GM12878 (cell line): ENCODE results near the gene ATG13. TPM values are rescaled to one million over a fixed set of nuclear protein-coding genes. Genes with fewer than 3 reads are reported as not detected.

ENCODE experiments used
- ATAC-seq: fragments of 200-7000 bp; cut with Tn5 transposase; 3 replicates; pipeline ENCODE4 v1.9.1; 2020; ENCODE audit warnings: mild to moderate bottlenecking, moderate library complexity
- BruUV-seq: library from RNA; stranded (reverse); fragments of 400-500 nt; replicated peaks from 2 replicates; lab custom pipeline; 2021; lab: Mats Ljungman, UMichigan
- CTCF ChIA-PET: fragments of 300-600 bp; sonication (Branson Sonifier 250); formaldehyde crosslinking; extraction: SDS; loops from one replicate; lab custom pipeline; 2021; ENCODE audit warnings: inconsistent platforms; lab: Yijun Ruan, JAX
- POLR2A ChIA-PET: fragments of 350-600 bp; formaldehyde crosslinking; extraction: SDS; loops from one replicate; lab custom pipeline; 2021; ENCODE audit warnings: inconsistent platforms; lab: Charles Lee
- RAD21 ChIA-PET: fragments of 300-600 bp; sonication (Branson Sonifier 250); formaldehyde crosslinking; loops from one replicate; lab custom pipeline; 2023; ENCODE audit warnings: antibody characterized with exemption; ENCODE audit not compliant: unreplicated experiment; lab: Charles Lee
- SMC1A ChIA-PET: fragments of 300-600 bp; sonication (Branson Sonifier 250); formaldehyde crosslinking; loops from one replicate; lab custom pipeline; 2023; ENCODE audit not compliant: unreplicated experiment, uncharacterized antibody; lab: Charles Lee
- DNase-seq: peaks from one replicate; pipeline ENCODE4 v3.0.0-alpha.2; 2011; ENCODE audit warnings: low read depth, low spot score
- FAIRE-seq: peaks from 3 replicates; lab custom pipeline; 2011; peaks lifted over from hg19 to GRCh38; lab: Jason Lieb, UNC
- H2AFZ ChIP-seq: 2 replicates; pipeline ENCODE4 v1.6.0; 2011; ENCODE audit warnings: low read depth, low read length, control low read depth; ENCODE audit not compliant: control insufficient read depth
- H3K27ac ChIP-seq: 2 replicates; pipeline ENCODE4 v1.5.1; 2011; ENCODE audit warnings: control low read depth; ENCODE audit not compliant: control insufficient read depth, insufficient read depth
- H3K27me3 ChIP-seq, 2 experiments: replicated peaks in 1 of 2; 2 replicates each; pipeline versions ENCODE4 v1.6.0 to v1.6.1; 2011; ENCODE audit warnings: low read length in 1 of 2; ENCODE audit not compliant: control insufficient read depth in 2 of 2, insufficient read depth in 2 of 2
- H3K36me3 ChIP-seq, 2 experiments: 2 replicates each; pipeline ENCODE4 v1.5.1; 2011; ENCODE audit warnings: low read length in 1 of 2; ENCODE audit not compliant: control insufficient read depth in 2 of 2, insufficient read depth in 2 of 2
- H3K4me1 ChIP-seq: 2 replicates; pipeline ENCODE4 v1.6.1; 2011; ENCODE audit warnings: mild to moderate bottlenecking, low read length, moderate library complexity, mixed read lengths; ENCODE audit not compliant: control insufficient read depth, insufficient read depth
- H3K4me2 ChIP-seq: 2 replicates; pipeline ENCODE4 v1.6.0; 2011; ENCODE audit warnings: control low read depth; ENCODE audit not compliant: control insufficient read depth, insufficient read depth
- H3K4me3 ChIP-seq: fragments of 200-600 bp; sonication (generic); 2 replicates; pipeline ENCODE4 v1.5.1; 2016
- H3K79me2 ChIP-seq: 2 replicates; pipeline ENCODE4 v1.6.0; 2011; ENCODE audit warnings: low read length; ENCODE audit not compliant: control insufficient read depth, insufficient read depth
- H3K9ac ChIP-seq: 2 replicates; pipeline ENCODE4 v1.8.0; 2011; ENCODE audit warnings: low read length, control low read depth, mixed read lengths; ENCODE audit not compliant: control insufficient read depth, insufficient read depth
- H3K9me3 ChIP-seq: replicated peaks from 3 replicates; pipeline ENCODE4 v1.5.1; 2011; ENCODE audit warnings: mild to moderate bottlenecking, low read length; ENCODE audit not compliant: control insufficient read depth, insufficient read depth
- H4K20me1 ChIP-seq: 2 replicates; pipeline ENCODE4 v1.6.0; 2011; ENCODE audit not compliant: control insufficient read depth, insufficient read depth
- ATF7 ChIP-seq: fragments of 450-650 bp; IDR thresholded peaks from 2 replicates; pipeline ENCODE4 v1.6.1; 2016; ENCODE audit warnings: low read depth, mild to moderate bottlenecking
- BCL11A ChIP-seq: IDR thresholded peaks from 2 replicates; pipeline ENCODE4 v1.6.1; 2011; ENCODE audit warnings: low read depth, low read length
- BCL3 ChIP-seq: IDR thresholded peaks from 2 replicates; pipeline ENCODE4 v1.6.1; 2011; ENCODE audit warnings: borderline replicate concordance, low read depth, mild to moderate bottlenecking, moderate library complexity, low read length; ENCODE audit not compliant: insufficient read depth, poor library complexity, severe bottlenecking
- E2F8 ChIP-seq: fragments of 450-650 bp; IDR thresholded peaks from 2 replicates; pipeline ENCODE4 v1.6.1; 2018; ENCODE audit warnings: mild to moderate bottlenecking, low read depth, moderate library complexity; ENCODE audit not compliant: partially characterized antibody
- EED ChIP-seq: sonication (generic); IDR thresholded peaks from 2 replicates; pipeline ENCODE4 v1.6.1; 2016; ENCODE audit warnings: antibody characterized with exemption, low read depth
- HDGF ChIP-seq: fragments of 450-650 bp; IDR thresholded peaks from 2 replicates; pipeline ENCODE4 v1.6.1; 2016; ENCODE audit warnings: antibody characterized with exemption
- IKZF2 ChIP-seq, 2 experiments: fragments of 450-650 bp; IDR thresholded peaks; 2 replicates each; pipeline ENCODE4 v1.6.1; 2017; ENCODE audit warnings: mild to moderate bottlenecking in 2 of 2, moderate library complexity in 2 of 2
- PML ChIP-seq: IDR thresholded peaks from 2 replicates; pipeline ENCODE4 v1.6.1; 2012; ENCODE audit warnings: low read length, inconsistent platforms
- POLR2AphosphoS5 ChIP-seq: IDR thresholded peaks from 2 replicates; pipeline ENCODE4 v1.6.1; 2011; ENCODE audit warnings: mild to moderate bottlenecking, low read length, inconsistent platforms
- RB1 ChIP-seq: fragments of 450-650 bp; formaldehyde crosslinking; IDR thresholded peaks from 2 replicates; pipeline ENCODE4 v1.6.1; 2017; ENCODE audit warnings: mild to moderate bottlenecking, borderline replicate concordance
- RELB ChIP-seq: fragments of 450-650 bp; IDR thresholded peaks from 2 replicates; pipeline ENCODE4 v1.6.1; 2017; ENCODE audit warnings: low read depth, mild to moderate bottlenecking, moderate library complexity
- REST ChIP-seq: IDR thresholded peaks from 2 replicates; pipeline ENCODE4 v1.6.1; 2012; ENCODE audit warnings: mild to moderate bottlenecking, low read depth, low read length
- ZNF217 ChIP-seq: fragments of 450-650 bp; IDR thresholded peaks from 2 replicates; pipeline ENCODE4 v1.6.1; 2017; ENCODE audit warnings: antibody characterized with exemption, mild to moderate bottlenecking
- ZNF384 ChIP-seq: IDR thresholded peaks from 2 replicates; pipeline ENCODE4 v1.6.1; 2012; ENCODE audit warnings: low read depth, mild to moderate bottlenecking, low read length, improper control_type of control experiment, borderline replicate concordance
- WGBS: methylation state at CpG from one replicate; pipeline ENCODE4 v1.1.6; 2016; ENCODE audit warnings: low lambda C conversion rate; ENCODE audit not compliant: insufficient replicate concordance, insufficient coverage; ENCODE audit errors: missing lambda C conversion rate; 5-methylcytosine and 5-hydroxymethylcytosine counted together
- in situ Hi-C: fragments of 300-500 bp; cut with MboI; formaldehyde crosslinking; loops from 9 replicates; pipeline ENCODE4 v1.14.3; 2018; ENCODE audit warnings: mixed read lengths
- intact Hi-C: fragments of 100-400 bp; cut with micrococcal nuclease; formaldehyde crosslinking; loops from one replicate; pipeline ENCODE4 v1.14.2; 2022; ENCODE audit not compliant: unreplicated experiment
- polyA plus RNA-seq, 11 experiments: library from polyadenylated mRNA; depleted of rRNA in 4 of 11; unstranded in 6 of 11; stranded (reverse) in 5 of 11; fragments of >200 nt; fragmentation: Nextera tagmentation in 4 of 11; fragmentation: Illumina TruSeq in 1 of 11; extraction: Ambion mirVana in 4 of 11; extraction: Trizol in 1 of 11; gene quantifications; 1 replicate in 1 of 11; 2 replicates in 10 of 11; pipeline versions ENCODE4 v1.2.1 to v1.2.3, GENCODE V29; 2011 to 2016; ENCODE audit warnings: inconsistent platforms in 2 of 11, missing spikeins in 2 of 11, low read depth in 1 of 11
- total RNA-seq, 4 experiments: library from RNA; depleted of rRNA in 3 of 4; stranded (reverse); fragments of >200 nt in 3 of 4; fragmentation: Illumina TruSeq in 1 of 4; extraction: Trizol in 1 of 4; gene quantifications; 2 replicates each; pipeline versions ENCODE4 v1.2.1 to v1.2.3, GENCODE V29; 2013 to 2021

Gene ATG13
- total and polyA plus RNA-seq, 10 of the 15 experiments (the other 5 are each of a cell fraction or from before 2014, with no cell fraction given): 10.9 to 61.6 (median 50.9) TPM

- peaks cover 7% of the 10 kb centered on the region; the same call in 1 of the 2 replicates for H3K4me1 ChIP-seq
- no peak for FAIRE-seq
- ChIA-PET CTCF (interaction anchor here (0.9 to 4.5 kb wide), 16 partner anchors 14 to 256 kb away, joined by 3 to 31 read pairs (median 8); partner anchors contain the start of gene AMBRA1), POLR2A (interaction anchor here (0.6 to 2.9 kb wide), 7 partner anchors 13 to 333 kb away, joined by 3 to 11 read pairs (median 4); partner anchors contain the start of gene AMBRA1), SMC1A (interaction anchor here (0.6 to 5.9 kb wide), 7 partner anchors 9 to 228 kb away, joined by 3 to 34 read pairs (median 5); no protein-coding TSS in a partner anchor), RAD21 (interaction anchor here (0.8 to 2.9 kb wide), 8 partner anchors 23 to 204 kb away, joined by 3 to 20 read pairs (median 8); partner anchors contain the start of gene AMBRA1)
- H2AFZ ChIP-seq: peak overlapping the region; percentile 89
- TSS peak; percentile 90 for BruUV-seq
- peak overlapping the region; percentile 82 for H3K4me3 ChIP-seq
- in situ Hi-C loops (no loop called here), intact Hi-C loops (loop anchor here (2.0 kb wide), 2 partner anchors 62 to 228 kb away; no protein-coding TSS in a partner anchor)
- H3K9me3 ChIP-seq: no peaks in the 10 kb centered on the region
- DNase-seq: no peak
- H3K4me2 ChIP-seq: peak overlapping the region; percentile 77
- 3% methylated on average over 15 of the region's 15 CpGs for WGBS
- H3K27ac ChIP-seq: peak overlapping the region; percentile 99
- H3K27me3 ChIP-seq: no peaks in the 10 kb centered on the region
- H3K79me2 ChIP-seq: peaks cover 23% of the 10 kb centered on the region
- ATAC-seq: peak; percentile 33
- H4K20me1 ChIP-seq: no peaks in the 10 kb centered on the region
- H3K9ac ChIP-seq: peak overlapping the region; percentile 99
- H3K36me3 ChIP-seq: no peaks in the 10 kb centered on the region
- TF ChIP-seq REST (no peak), BCL11A (no peak), HDGF (no peak; the same call in 1 of the 2 replicates), PML (peak; percentile 82), RB1 (no peak), BCL3 (no peak), ZNF384 (peak; percentile 53; the same call in 1 of the 2 replicates), ATF7 (0 out of 2 replicates have a peak, but pooled peaks have one; percentile 16), IKZF2 (IDR thresholded peaks at IDR 0.05) (no peak), E2F8 (no peak), EED (no peak), ZNF217 (no peak), POLR2AphosphoS5 (0 out of 2 replicates have a peak, but pooled peaks have one; percentile 75), RELB (no peak)
Measured at GRCh38 chr11:46616551-46617133, 711 bp upstream of the ATG13 start.
